HG02852 (cell line): ENCODE measurements around the gene ELAVL4.

Source experiments
- ATAC-seq: cut with Tn5 transposase; IDR thresholded peaks from one replicate; pipeline ENCODE4 v1.9.1; 2021; ENCODE audit warnings: mild to moderate bottlenecking, moderate library complexity; ENCODE audit not compliant: unreplicated experiment

ELAVL4 gene

GRCh38 chr1:50108497-50109059 lies at the start of gene ELAVL4:
Gene ELAVL4, plus strand, starts transcription at chr1:50108920. Its CDS starts 270 bp downstream, at chr1:50109190.
- ATAC-seq, result no peak

DNA sequence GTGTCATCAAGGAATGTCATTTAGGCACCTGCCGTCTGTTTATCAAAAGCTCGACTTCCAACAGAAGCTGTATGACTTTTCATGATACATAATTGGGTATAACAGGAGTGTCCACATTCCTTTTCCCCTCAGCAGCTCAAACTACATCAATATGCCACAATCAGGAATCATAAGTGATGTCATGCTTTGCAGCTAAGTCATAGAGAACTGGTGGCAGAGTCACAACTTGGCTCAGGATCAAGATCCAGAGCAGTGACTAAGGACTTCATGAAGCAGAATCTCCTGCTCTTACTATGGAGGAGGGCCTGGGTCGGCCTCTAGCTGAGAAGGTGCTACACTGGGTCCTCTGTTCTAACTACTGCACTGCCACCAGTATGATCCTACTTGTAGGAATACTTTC lies 48.4 kb upstream of the ELAVL4 start:
- ATAC-seq, result no peak

- ATAC-seq, result no peak
Measured at GRCh38 chr1:50066806-50067205, 41.9 kb upstream of the ELAVL4 start.

GRCh38 chr1:50074931-50075330 lies 33.8 kb upstream of the ELAVL4 start:
- no peak for ATAC-seq

GRCh38 chr1:50077273-50077672 lies 31.4 kb upstream of the ELAVL4 start:
- ATAC-seq, result no peak

- ATAC-seq, result no peak
Measured at GRCh38 chr1:50080904-50081586, 27.7 kb upstream of the ELAVL4 start.

DNA sequence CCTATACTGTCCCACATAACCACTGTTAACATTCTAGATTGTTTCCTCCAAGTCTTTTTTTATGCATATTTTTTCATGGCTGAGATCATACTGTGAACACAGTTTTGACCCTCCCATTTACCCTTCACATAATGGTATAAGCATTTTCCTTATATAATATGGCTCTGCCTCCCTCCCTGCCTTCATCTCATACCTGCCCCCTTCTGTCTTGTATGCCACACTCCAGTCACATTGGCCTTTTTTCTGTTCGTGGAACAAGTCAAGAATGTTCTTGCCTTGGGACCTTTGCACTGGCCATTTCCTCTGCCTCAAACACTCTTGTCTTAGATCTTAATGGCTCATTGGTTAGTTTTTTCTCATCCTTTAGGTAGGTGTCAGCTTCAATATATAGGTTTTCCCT lies 24.3 kb upstream of the ELAVL4 start:
- no peak for ATAC-seq

- no peak for ATAC-seq
Measured at GRCh38 chr1:50091068-50091467, 17.7 kb upstream of the ELAVL4 start.

- ATAC-seq, result no peak
Measured at GRCh38 chr1:50095716-50096115, 13.0 kb upstream of the ELAVL4 start.

GRCh38 chr1:50097021-50097679 lies 11.6 kb upstream of the ELAVL4 start:
- no peak for ATAC-seq

DNA sequence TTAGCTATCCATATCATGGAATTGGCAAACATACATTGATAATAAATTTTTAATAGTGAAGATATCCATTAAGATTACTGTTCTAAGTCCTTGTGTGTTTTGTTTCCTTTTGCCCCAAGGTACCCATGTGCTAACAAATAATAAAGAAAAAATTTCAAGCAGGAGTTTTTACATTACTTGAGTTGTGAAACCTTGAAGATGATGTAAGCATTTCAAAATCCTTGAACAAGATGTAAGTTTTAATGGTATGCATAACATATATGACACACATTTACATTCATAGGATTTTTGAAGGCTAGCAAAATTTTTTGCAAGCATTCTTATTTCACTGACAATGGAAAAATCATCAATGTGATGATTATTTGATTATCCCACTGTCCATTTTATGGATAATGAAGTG lies 10.9 kb upstream of the ELAVL4 start:
- no peak for ATAC-seq

- ATAC-seq, result no peak
Measured at GRCh38 chr1:50098591-50099021, 10.1 kb upstream of the ELAVL4 start.

DNA sequence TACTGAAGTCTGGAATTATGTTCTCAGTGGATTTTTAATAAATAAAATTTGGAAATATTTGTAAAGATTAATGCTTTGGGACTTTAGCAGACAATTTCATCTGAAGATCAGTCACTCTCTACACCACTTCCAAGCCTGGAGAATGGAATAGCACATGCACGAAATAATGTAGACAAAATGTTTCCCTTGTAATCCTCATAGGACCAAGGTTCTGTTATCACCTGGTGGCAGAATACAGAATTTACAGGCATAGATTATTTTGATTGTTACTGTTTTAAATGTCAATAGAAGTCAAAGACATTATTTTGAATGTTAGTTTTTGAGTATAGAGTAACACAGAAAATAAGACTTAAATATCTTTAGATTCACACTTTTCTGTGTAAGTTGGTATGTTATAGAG lies 9.1 kb upstream of the ELAVL4 start:
- ATAC-seq, result no peak

DNA sequence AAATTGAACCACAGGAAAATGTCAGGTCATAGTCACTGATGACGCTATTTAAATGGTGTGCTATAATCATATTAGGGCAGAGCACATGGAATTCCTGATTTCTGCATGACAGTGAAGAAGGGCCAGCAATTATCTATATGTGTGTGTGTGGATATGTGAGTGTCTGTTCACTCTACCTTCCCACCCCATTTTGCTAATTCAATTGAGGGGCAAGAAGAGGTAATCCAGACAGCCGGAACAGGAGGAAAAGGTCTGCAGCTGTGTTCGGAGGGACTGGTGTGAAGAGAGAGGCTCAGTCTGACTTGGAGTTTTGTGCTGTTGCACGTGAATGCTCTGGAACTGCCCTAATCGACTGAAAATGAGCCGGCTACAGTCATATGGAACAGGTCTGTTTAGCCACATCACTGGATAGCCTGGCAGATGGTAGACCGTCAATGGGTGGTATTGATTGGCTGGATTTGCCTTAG lies 5.1 kb upstream of the ELAVL4 start:
- ATAC-seq, result no peak

DNA sequence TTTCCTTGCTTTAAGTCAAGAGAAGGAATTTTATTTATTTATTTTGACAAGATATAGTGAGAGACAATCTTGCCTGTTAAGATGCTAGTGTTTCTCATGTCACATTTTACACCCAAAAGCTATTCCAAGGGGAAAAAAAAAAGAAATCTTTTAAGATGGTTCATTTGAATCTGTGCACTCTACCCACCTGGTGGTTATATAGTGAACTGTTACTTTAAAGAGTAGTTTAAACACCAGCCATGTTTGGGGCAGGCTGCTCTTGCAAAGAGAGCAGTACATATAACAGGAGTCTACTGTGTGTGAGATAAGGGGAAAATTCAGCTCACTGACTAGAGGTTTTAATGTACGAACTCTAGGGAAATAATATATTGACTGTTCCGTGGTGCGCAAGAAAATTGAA lies 3.3 kb upstream of the ELAVL4 start:
- ATAC-seq, result no peak

GRCh38 chr1:50106095-50106761 lies 2.5 kb upstream of the ELAVL4 start:
- ATAC-seq, result no peak

DNA sequence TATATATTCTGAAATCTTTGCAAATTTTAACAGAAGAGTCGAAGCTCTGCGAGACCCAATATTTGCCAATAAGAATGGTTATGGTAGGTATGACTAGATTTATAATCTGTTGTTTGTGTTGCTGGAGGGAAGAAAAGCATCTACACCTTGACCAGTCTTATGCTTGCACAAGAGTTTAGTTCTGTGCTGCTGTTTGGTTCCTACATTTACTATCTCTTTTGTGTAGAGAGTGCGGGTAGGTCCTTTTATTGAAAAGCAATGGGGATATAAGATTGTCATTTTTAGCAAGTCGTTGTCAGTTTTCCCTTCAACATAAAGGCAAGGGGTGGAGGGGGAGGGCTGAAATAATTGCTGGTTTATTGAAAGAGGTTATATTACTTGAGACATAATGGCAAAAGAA lies 396 bp downstream of the ELAVL4 start:
- no peak for ATAC-seq

DNA sequence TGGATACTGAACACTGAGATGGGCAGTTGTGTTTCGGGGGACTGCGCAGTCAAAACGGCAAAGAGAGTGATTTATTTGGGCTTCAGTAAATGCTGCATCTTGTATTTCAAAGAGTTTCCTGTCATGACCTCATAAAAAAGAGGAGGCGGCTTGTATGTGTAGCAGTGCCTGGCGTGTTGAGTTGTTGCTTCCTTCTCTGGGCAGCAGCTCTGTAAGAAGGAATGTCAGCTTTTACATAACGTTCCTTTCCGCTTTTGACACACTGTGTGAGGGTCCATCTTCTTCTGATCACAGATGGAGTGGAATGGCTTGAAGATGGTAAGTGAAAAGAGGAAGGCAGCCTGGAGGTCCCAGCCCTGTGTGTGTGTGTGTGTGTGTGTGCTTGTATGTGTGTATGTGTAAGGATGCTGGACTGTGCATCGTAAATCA lies 941 bp downstream of the ELAVL4 start:
- ATAC-seq, result no peak

DNA sequence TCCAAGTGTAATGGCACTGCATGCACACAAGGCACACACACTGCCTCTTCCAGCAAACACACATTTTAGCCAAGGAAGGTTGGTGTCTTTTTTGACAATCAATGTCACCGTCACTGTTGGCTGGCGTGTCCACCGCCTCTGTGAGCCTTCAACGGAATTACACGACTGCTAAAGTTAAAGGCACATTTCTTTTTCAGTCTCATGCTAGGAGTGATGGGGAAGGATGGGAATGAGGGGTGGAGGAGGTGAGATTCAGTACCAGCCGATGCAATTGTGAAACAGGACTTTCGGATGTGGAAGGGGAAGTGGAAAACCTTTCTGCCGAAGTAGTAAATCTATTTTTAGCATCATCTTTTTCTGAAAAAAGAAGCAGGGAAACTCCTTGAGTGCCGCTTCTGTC lies 1.4 kb downstream of the ELAVL4 start:
- no peak for ATAC-seq

GRCh38 chr1:50110656-50111055 lies 1.9 kb downstream of the ELAVL4 start:
- no peak for ATAC-seq

- ATAC-seq, result no peak
Measured at GRCh38 chr1:50111503-50111902, 2.8 kb downstream of the ELAVL4 start.

GRCh38 chr1:50112193-50112592 lies 3.5 kb downstream of the ELAVL4 start:
- ATAC-seq, result no peak
